Measurements from ENCODE around the gene RERE.
"Not testable (repeated sequence)": the region's sequence is repeated elsewhere in the genome, so short reads cannot be mapped to it uniquely, and the experiment has no call there.

RERE gene

DNA sequence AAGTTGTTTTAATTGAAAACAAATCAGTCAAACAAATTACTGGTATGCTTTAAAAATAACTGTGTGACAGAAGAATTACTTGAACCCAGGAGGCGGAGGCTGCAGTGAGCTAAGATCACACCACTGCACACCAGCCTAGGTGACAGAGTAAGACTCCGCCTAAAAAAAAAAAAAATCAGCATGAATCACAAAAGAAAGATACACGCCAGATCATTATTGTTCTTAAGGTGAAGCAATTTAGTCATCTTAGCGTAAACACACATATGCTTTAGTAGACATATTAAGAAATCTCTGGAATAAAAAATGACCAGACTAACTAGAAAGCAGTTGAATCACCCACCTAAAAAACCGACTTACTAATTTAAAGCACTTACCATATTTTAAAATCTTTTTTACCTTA, 20.2 kb downstream of the RERE start:
- DNase-seq (ENCODE audit: low read depth), result no peak

DNA sequence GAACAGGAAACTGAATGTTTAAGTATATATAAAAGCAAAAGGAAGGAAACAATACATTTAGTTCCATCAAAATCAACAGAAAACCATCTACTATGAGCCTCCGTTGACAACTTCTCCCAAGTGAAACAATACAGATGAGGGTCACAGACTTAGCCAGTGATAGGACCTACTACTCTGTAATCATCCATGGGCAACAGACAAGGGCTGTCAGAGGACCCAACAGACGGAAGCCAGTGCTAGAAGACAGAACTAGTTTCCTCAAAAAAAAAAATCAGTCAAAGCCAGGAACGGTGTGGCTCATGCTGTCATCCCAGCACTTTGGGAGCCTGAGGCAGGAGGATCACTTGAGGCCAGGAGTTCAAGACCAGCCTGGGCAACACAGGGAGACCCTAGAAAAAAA, 20.6 kb downstream of the RERE start:
- DNase-seq (ENCODE audit: low read depth), result no peak

DNA sequence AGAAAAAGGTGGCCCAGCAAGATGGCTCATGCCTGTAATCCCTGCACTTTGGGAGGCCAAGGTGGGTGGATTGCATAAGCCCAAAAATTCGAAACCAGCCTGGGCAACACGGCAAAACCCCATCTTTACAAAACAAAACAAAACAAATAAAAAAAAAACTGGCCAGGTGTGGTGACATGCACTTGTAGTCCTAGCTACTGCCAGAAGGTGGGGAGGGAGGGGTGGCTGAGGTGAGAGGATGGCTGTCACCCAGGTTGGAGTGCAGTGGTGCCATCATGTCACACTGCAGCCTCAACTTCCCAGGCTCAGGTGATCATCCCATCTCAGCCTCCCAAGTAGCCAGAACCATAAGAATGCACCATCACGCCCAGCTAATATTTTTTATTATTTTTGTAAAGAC, 22.8 kb downstream of the RERE start:
- no peak for DNase-seq (ENCODE audit: low read depth)

DNA sequence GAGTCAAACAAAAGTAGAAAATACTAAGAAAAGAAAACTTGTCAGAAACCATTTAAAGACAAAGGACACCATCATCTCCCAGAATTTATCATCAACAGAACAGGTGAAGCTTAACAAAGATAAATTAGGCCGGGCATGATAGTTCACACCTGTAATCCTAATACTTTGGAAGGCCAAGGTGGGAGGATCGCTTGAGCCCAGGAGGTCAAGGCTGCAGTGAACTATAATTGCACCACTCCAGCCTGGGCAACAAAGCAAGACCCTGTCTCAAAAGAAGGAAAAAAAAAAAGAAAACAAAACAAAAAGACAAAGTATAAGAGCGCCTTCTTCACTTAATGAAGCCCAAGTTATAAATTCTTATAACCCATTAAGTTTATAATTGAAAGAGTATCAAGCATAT, 25.6 kb downstream of the RERE start:
- DNase-seq (ENCODE audit: low read depth), result no peak

DNA sequence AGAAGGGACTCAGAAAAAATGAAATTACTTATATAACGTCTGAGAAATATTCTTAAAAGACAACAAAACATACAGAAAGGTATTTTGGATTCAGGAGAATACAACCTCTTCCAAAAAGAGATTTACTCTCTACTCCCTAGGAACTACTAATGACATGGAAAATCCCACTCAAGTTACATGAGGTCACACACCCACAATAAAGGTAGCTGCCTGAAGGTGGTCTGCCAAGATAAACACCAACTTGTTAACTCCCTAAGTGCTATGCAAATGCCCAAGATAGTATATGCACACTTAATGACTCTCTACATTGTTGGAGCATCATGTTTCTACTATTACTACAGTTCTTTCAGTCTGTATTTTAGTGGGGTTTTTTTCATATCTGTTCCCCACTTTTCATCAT, 26.5 kb downstream of the RERE start:
- no peak for DNase-seq (ENCODE audit: low read depth)

DNA sequence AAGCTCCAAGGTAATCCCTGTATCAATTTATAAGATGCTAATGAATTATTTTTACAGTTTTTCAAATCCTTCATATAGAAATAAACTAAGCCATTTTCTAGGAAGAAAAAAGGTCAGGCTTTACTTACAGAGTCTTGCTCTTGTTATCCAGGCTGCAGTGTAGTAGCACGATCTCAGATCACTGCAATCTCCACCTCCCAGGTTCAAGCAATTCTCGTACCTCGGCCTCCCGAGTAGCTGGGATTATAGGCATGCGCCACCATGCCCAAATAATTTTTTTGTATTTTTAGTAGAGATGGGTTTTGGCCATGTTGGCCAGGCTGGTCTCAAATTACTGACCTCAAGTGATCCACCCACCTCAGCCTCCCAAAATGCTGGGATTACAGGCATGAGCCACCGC, 27.0 kb downstream of the RERE start:
- no peak for DNase-seq (ENCODE audit: low read depth)

DNA sequence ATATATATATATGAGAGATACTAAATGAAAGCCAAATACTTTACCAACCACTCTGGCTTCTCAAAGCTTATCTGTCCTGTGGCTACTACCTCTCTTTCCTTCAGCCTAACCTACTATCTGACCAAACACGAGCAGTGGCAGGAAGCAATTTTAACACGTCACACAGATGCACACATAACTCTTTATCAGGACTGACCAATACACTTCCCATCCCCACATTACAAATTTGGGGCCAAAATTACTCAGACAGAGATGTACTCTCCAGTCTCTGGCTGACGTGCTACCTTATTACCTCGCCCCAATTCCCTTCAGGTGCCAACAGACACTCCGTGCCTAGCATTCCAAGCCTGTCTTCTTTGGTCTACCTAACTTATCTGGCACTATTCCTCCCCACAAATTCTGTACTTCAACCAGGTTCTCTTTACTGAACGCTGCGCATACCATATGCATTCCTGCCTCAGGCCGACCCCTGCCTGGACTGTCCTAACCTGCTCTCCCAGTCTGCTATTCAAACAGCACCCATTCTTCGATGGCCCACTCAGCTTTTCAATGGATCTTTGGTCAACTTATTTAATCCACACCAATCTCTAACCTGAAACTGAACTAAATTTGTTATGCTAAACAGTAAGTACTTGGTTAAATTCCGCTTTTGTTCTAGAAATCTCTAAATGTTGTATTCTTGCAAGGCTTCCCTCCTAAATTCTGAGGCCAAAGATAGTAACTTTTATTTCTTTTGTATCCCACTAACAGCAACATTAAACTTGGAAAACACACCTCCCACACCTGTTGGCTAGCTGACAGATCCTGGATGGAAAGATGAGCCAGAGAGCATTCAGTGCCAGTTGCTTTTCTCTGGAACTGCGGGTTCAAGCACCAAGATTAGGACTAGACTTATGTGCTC, 27.9 kb downstream of the RERE start:
- no peak for DNase-seq (ENCODE audit: low read depth)

DNA sequence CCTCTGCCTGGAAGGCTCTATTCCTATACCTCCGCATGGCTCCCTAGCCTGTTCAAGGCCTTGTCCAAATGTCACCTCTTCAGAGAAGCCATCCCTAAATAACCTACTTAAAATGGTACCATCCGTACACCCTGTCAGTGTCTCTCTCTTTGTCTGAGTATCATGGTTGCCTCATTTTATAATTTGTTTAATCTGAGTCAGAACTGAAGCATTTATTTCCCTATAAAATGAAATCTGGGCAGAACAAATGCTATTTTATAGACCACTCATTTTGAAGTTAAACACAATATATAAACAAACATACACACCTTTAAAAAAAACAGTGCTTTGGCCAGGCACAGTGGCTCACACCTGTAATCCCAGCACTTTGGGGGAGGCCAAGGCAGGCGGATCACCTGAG, 30.2 kb downstream of the RERE start:
- no peak for DNase-seq (ENCODE audit: low read depth)

DNA sequence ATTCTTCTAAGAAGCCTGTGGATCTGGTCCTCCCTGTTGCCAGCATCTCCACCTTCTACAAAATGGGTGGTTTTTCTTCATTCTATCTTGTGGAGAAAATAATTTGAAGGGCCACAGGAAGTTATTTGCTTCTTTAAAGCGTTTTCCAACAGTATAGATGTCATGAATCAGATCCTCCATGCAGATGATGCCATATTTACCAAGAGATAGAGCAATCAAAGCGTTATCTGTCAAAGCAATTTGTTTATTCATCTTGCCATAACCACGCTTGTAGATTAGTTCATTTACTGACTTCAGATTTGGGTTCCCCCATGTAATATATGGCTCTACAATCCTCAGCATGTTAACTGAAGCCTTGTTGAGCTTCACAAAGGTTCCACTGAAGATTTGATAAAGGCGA, 31.2 kb downstream of the RERE start:
- DNase-seq (ENCODE audit: low read depth), result not testable (repeated sequence)

DNA sequence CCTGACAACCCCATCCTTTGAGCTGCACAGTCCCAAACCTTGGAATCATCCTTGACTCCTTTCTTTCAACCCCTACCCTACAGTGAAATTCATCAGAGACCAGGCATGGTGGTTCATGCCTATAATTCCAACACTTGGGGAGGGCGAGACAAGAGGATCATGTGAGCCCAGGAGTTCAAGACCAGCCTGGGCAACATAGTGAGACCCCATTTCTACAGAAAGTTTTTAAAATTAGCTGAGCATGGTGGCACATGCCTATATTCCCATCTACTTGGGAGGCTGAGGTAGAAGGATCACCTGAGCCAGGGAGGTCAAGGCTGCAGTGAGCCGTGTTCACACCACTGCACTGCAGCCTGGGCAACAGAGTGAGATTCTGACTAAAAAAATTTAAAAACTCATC, 34.5 kb downstream of the RERE start:
- DNase-seq (ENCODE audit: low read depth), result no peak

DNA sequence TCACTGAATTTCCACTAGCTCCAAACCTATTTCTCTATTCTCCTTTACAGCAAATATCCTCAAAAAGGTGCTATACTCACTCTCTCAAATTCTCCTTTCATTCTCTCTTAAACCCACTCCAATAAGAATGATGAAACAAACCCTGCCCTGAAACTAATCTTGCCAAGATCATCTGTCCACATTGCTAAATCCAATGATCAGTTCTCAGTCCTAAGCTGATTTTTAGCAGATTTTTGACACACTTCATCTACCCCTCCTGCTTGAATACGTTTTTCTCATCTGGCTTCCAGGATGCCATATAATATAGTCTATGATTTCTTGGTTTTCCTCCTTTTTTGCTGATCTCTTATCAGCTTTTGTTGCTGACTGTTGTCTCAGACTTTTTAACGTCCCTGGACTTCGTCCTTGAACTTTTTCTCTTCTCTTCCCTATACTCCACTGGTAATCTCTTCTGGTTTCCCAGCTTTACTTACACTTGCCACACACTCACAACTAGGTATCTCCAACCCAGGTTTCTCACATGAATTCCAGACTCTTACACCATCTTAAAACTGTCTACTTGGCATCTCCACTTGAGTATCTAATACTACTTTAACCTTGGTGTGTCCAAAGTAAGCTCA, 35.3 kb downstream of the RERE start:
- no peak for DNase-seq (ENCODE audit: low read depth)

DNA sequence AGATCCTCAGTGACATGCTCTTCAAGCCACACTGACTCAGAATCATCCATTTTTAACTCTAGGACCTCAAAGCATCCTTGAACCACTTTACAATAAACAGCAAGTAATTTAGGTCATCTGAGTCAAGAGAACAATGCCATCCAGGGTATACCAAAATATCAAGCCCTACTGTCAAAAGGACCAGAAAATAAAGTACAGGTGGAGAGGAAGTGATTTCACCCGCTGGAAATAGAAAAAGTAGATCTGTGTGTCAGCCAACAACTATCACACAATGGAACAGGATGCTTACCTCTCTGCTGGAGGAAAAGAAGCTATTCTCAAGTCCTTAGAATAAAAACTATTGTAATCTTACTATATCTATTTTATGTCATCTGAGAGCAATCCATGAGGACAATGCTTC, 37.0 kb downstream of the RERE start:
- DNase-seq (ENCODE audit: low read depth), result no peak

DNA sequence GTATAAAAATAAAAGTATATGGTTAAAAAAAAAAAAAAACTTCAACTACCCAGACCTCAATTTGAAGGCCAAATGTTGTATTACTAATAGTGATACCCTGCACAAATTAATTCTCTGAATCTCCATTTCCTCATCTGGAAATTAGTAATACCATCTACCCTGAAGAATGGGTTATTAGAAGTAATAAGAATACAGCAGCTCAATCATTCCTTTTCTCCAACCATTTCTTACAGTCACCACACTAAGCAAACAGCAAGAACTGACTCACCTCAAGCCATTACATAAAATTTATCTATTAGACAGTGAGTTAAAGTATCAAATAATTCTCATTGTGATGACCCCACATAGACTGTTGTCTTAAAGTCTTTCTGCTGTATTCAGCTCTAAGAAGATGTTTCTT, 39.6 kb downstream of the RERE start:
- DNase-seq (ENCODE audit: low read depth), result no peak

DNA sequence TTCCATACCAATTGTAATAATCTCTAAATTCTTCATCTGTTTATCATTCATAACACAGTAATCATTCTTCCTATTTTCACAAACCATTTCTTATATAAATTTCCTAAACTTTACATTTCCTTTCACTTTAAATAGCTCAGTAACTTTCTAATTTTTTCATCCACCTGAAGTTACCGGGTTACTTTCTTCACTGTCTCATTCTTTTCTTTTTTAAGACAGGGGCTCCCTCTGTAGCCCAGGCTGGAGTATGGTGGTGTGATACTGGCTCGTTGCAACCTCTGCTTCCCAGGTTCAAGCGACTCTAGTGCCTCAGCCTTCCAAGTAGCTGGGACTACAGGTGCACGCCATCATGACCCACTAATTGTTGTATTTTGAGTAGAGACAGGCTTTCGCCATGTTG, 41.3 kb downstream of the RERE start:
- DNase-seq (ENCODE audit: low read depth), result no peak

DNA sequence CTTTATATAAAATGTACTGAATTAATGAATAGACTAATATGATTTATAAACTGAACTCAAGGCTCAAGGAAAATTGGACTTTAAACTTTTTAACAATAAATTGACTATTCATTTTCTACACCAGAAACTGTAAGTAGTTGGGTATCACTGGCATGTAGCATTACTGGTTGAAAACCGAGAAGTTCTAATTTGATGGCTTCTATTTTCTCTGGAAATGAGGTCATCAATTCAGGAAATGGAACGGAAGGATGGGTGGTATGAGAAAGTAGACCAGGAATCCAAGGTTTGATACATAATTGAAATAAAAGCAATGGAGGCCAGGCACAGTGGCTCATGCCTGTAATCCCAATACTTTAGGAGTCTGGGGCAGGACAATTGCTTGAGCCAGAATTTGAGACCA, 50.4 kb downstream of the RERE start:
- no peak for DNase-seq (ENCODE audit: low read depth)

DNA sequence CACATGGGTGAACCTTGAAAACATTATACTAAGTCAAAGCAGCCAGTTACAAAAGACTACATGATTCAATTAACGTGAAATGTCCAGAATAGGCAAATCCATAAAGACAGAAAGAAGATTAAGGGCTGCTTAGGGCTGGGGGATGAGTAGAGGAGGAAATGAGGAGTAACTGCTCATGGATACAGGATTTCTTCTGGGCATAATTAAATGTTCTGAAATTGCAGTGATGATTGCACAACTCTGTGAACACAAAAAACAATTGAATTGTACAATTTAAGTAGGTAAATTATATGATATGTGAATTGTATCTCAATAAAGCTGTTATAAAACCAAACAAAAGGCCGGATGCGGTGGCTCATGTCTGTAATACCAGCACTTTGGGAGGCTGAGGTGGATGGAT, 52.2 kb downstream of the RERE start:
- peak; percentile 4 for DNase-seq (ENCODE audit: low read depth)

DNA sequence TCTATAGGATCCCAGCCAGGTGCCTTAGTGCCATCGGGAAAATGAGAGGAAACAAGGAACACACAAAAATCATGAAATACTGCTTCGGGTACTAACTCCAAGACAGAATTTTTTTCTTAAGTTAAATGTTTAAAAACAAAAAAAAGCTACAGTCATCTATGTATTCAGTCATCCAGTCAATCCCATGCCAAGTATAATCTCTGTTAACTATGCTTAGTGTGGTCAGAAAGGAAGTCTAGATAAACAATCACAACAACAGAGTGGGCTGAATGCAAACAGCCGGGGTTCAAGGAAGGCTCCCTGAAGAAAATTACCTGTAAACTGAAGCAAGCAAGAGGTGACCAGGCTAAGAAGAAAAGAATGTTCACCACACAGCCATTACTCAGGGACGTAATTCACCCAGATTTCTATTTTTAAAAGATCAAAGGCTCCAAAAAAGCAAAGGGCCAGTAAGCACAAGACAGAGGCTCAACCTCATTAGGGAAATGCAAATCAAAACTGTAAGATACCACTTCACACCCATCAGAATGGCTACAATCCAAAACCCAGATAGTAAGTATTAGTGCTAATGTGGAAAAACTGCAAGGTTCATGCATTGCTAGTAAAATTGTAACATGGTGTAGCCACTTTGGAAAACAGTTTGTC, 53.0 kb downstream of the RERE start:
- no peak for DNase-seq (ENCODE audit: low read depth)

DNA sequence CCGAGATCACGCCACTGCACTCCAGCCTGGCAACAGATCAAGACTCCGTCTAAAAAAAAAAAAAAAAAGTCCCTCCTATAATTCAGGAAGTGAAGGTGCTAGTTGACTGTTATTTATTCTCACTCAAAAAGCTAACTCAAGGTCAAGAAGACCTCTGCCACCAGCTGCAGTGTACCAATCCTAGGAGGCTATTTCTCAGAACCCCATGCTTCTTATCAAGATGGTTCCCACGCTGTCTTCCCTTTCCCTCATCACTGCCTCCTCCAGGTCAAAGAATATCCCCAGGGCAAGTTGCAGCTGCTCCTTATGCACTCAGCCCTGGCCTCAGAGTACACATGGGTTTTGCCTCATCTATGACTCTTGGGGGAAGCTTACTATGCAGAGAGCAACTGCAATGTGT, 53.6 kb downstream of the RERE start:
- DNase-seq (ENCODE audit: low read depth), result no peak

DNA sequence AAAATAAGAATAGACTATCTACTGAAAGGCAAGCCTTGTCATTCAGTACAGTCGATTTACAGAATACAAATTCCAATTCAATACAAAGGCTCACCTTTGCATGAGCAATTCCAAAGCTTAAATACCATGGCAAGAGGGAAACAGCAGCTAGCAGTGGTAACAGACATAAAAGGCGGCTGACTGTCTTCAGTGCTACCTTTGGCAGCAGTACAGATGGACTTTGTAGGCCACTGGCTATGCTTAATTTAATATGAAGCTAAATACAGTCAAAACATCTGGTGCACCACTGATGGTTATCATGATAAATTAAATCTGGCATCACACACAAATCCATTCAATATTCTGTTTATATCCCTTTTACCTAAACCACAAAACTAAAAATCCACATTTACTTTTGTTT, 62.4 kb downstream of the RERE start:
- DNase-seq (ENCODE audit: low read depth), result no peak

DNA sequence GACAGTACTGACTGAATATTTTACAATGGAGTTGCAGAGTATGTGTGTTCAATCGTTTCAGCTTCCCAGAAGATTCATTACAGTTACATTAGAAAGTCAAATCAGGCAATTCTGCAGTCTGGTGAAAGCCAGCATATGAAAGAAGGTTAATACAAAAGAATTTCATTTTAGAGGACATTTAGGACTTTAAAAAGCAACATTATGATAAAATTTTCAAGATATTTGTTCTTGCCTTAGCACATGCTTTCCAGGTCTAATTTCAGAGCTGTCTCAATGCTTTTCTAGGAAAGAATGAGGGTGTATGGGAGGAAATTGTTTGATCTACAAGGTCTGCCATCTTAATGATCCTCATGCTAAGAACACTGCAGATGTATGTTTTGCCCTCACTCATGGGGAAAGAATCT, 63.2 kb downstream of the RERE start:
- DNase-seq (ENCODE audit: low read depth), result no peak

DNA sequence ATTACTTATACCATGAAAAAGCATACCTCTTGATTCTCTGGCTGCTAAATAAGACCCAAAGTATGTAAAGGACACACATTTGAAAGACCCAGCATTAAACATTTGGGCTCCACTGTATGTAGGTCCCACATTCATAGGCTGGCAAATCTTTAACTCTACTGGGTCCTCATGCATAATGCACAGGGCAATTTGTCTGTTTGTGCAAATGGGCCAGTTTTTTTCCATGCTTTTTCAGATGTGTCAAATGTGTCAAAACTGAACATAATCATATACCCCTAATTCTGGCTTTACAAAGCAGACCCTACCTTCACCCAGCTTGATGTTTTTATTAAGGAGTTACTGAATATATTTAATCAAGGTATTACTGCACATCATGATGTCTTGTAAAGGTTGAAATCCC, 63.7 kb downstream of the RERE start:
- no peak for DNase-seq (ENCODE audit: low read depth)

DNA sequence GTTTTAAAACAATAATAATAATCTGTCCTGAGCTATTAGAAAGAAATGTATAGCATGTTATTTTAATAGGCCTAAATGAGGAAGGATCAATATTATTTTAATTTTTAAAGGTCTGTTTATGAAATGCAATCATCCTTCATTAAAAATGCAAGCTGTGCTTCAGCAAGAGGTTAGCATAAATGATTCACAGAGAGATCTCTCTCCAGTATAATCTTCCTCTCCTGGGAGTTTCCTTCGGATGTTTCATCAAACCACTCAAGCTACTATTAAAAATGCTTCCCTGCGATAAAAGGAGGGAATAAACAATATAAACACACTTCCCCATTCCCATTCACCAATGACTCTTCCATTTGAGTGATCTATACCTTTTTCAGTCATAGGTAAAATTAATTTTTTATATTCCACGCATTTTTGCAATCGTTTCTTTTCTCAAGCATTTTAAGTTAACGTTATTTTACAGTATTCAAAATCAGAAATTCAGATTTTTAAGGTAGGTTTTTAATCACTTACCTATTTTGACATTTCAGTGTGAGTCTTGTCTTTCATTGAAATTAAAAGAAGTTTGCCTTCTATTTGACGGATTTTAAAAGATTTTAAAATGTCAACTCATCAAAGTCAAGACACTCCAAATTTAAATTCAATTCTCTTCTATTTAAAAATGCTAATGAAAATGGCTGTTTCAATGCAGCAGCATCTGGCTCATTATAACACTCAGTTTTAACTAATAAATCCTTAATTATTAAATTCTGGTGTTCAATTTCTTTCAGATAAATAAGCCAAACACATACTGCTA, 64.3 kb downstream of the RERE start:
- DNase-seq (ENCODE audit: low read depth), result no peak

DNA sequence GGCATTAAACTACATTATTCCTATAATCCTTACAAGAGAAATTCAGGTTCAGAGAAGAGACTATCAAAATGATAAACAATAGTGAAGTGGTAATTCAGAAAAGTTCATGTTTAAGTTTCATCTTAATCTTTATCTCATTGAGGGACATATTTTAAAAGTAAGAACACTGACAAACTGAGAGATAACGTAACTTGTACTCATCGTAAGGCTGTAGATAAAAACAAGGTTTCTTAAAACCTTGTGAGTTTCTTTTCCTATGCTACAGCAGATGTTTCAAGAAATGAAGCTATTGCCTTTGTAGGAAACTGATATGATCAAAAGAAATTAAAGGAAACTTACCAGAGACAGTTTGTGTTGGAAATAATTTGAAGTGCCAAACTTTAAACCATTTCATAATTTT, 65.0 kb downstream of the RERE start:
- no peak for DNase-seq (ENCODE audit: low read depth)
